Type B pancreatic cell (in vitro differentiated cells): ENCODE measurements around the gene ZNF385A. TPM values are rescaled to one million over a fixed set of nuclear protein-coding genes. Genes with fewer than 3 reads are reported as not detected.

Experiments
- DNase-seq: peaks from one replicate; pipeline ENCODE4 v3.0.0; 2021; ENCODE audit warnings: mixed read lengths; ENCODE audit not compliant: unreplicated experiment; ENCODE audit errors: extremely low spot score
- H3K27ac Mint-ChIP-seq: 2 replicates; pipeline ENCODE4 v1.8.0; 2021; ENCODE audit warnings: mild to moderate bottlenecking, mixed read lengths
- H3K27me3 Mint-ChIP-seq: 2 replicates; pipeline ENCODE4 v1.8.0; 2021; ENCODE audit warnings: mixed read lengths
- H3K36me3 Mint-ChIP-seq: 2 replicates; pipeline ENCODE4 v1.8.0; 2021; ENCODE audit warnings: mixed read lengths
- H3K4me1 Mint-ChIP-seq: one replicate; pipeline ENCODE4 v1.8.0; 2021; ENCODE audit warnings: mixed read lengths; ENCODE audit not compliant: unreplicated experiment
- H3K4me3 Mint-ChIP-seq: 2 replicates; pipeline ENCODE4 v1.8.0; 2021; ENCODE audit warnings: mild to moderate bottlenecking, mixed read lengths
- H3K9me3 Mint-ChIP-seq: 2 replicates; pipeline ENCODE4 v1.8.0; 2021; ENCODE audit warnings: mixed read lengths
- total RNA-seq: library from RNA; stranded (reverse); gene quantifications from 2 replicates; pipeline ENCODE4 v1.2.1, GENCODE V29; 2021; ENCODE audit warnings: low replicate concordance
- TF ChIP-seq, protein P1 (sequence below): fragments of 200-600 bp; sonication (generic); conservative IDR thresholded peaks from 2 replicates; pipeline ENCODE4 v1.5.0; 2021; ENCODE audit warnings: antibody characterized with exemption, mild to moderate bottlenecking

The ZNF385A gene
- total RNA-seq, 1 donor from 2014 or later = 29.5 TPM

DNA sequence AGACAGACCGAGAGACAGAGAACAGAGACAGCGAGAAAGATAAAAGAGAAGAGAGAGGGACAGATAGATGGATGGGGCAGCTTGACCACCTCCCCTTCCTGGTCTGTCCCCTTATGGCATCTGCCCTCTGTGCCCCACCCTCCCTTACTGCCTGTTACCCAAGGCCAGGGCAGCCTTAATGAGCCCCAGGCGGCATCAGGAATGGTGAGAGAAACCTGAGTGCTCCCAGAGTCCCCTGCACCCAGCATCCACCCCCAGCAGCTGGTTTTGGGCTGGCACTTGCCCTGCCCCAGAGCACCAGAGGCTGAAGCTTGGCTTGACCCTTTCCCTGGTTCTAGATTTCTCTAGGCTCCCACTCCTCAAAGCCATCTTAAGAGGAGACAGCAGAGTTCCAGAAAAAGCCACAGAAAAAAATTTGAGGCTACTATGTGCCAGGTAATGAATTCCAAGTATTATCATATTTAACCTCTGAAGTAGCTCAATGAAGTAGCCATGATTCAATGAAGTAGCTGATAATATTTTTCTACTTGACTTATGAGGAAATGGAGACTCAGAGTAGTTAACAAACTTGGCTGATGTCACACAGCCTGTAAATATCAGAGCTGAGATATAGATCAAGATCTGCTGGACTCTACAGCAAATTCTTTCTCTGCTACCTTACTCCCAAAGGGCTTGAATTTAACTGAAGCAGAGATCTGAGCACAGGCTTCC is 2.0 kb upstream of the ZNF385A start:
- DNase-seq = no peak
- Mint-ChIP-seq H3K27ac (peak overlapping the region; percentile 94), H3K9me3 (no peaks in the 10 kb centered on the region), H3K4me3 (peak overlapping the region; percentile 51), H3K36me3 (peaks cover 4% of the 10 kb centered on the region), H3K4me1 (peaks cover 53% of the 10 kb centered on the region), H3K27me3 (no peaks in the 10 kb centered on the region)
- TF ChIP-seq, protein P1, sequence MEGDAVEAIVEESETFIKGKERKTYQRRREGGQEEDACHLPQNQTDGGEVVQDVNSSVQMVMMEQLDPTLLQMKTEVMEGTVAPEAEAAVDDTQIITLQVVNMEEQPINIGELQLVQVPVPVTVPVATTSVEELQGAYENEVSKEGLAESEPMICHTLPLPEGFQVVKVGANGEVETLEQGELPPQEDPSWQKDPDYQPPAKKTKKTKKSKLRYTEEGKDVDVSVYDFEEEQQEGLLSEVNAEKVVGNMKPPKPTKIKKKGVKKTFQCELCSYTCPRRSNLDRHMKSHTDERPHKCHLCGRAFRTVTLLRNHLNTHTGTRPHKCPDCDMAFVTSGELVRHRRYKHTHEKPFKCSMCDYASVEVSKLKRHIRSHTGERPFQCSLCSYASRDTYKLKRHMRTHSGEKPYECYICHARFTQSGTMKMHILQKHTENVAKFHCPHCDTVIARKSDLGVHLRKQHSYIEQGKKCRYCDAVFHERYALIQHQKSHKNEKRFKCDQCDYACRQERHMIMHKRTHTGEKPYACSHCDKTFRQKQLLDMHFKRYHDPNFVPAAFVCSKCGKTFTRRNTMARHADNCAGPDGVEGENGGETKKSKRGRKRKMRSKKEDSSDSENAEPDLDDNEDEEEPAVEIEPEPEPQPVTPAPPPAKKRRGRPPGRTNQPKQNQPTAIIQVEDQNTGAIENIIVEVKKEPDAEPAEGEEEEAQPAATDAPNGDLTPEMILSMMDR = no peak

DNA sequence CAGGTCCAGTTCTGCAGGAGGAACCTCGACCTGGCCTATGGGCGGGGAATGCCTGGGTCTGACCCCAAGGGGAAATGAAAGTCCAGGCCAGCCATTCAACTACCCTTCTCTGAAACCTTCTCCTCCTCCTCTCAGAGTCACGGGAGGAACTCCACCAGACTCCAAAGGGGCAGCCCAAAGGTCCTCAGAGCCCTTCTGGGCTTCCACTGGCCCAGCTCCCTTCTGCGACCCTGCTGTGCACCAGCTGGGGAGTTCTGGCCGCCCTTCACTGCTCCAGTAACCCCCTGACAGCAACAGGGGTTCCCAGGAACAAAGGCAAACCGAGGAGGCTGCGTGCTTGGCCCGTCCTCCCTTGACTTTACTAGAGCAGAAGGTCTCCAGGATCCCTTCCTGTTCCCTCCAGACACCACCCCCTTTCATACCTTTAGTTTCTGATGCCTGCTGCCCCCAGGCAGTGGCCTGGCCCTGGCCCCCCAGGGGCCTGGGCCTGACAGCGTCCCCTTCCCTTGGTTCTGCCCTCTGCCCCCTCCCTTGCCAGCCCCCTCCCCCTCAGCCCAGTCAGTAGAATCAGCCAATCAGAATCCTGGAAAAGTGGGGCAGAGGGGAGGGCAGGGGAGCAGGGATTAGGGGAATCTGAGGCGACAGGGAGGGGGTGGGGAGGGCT is 850 bp upstream of the ZNF385A start:
- Mint-ChIP-seq H3K36me3 (peaks cover 4% of the 10 kb centered on the region), H3K4me3 (no peak overlapping the region), H3K9me3 (no peaks in the 10 kb centered on the region), H3K27me3 (no peaks in the 10 kb centered on the region), H3K27ac (no peak overlapping the region), H3K4me1 (peaks cover 54% of the 10 kb centered on the region)
- DNase-seq = no peak
- TF ChIP-seq, protein P1 = no peak

DNA sequence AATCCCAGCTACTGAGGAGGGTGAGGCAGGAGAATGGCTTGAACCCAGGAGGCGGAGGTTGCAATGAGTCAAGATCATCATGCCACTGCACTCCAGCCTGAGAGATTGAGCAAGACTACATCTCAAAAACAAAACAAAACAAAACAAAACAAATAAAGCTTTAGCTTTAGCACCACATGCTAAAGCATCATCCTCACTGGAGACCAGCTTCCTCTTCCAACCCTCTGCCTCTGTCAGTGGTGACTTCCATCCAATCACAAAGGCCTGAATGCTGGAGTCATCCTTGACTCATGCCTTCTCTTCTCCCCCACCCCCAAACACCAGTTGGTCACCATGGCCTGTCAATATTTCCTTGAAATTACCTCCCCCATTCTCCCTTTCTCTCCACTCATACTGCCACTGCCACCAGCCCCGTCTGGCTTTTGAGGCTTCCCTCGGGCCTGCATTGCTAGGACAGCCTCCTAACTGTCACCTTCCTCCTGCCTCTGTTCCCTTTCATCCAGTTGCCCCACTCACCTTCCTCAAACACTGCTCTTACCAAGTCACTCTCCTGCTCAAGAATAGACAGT is 1.4 kb downstream of the ZNF385A start:
- Mint-ChIP-seq H3K4me1 (peaks cover 45% of the 10 kb centered on the region), H3K36me3 (peaks cover 8% of the 10 kb centered on the region), H3K27ac (peak overlapping the region; percentile 66), H3K4me3 (no peak overlapping the region), H3K27me3 (no peaks in the 10 kb centered on the region), H3K9me3 (no peaks in the 10 kb centered on the region)
- TF ChIP-seq, protein P1 = no peak
- no peak for DNase-seq

DNA sequence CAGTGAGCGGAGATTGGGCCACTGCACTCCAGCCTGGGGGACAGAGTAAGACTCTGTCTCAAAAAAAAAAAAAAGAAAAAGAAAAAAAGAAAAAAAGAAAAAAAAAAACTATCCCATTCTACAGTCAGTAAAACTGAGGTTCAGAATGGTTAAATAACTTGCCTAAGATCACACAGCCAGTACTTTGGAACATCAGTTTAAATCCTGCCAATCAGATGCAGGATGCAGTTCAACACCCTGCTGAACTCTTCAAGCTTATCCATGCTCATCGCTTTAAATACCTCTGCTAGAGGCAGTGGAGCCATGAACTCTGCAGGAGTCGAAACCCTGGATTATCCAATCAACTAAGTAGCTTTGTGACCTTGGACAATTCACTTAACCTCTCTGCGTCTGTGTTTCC is 3.4 kb downstream of the ZNF385A start:
- H3K27me3 Mint-ChIP-seq = no peaks in the 10 kb centered on the region
- DNase-seq = no peak
- no peaks in the 10 kb centered on the region for H3K9me3 Mint-ChIP-seq
- H3K36me3 Mint-ChIP-seq = peaks cover 16% of the 10 kb centered on the region
- no peak overlapping the region for H3K27ac Mint-ChIP-seq
- peaks cover 41% of the 10 kb centered on the region for H3K4me1 Mint-ChIP-seq
- no peak overlapping the region for H3K4me3 Mint-ChIP-seq
- TF ChIP-seq, protein P1 = no peak

DNA sequence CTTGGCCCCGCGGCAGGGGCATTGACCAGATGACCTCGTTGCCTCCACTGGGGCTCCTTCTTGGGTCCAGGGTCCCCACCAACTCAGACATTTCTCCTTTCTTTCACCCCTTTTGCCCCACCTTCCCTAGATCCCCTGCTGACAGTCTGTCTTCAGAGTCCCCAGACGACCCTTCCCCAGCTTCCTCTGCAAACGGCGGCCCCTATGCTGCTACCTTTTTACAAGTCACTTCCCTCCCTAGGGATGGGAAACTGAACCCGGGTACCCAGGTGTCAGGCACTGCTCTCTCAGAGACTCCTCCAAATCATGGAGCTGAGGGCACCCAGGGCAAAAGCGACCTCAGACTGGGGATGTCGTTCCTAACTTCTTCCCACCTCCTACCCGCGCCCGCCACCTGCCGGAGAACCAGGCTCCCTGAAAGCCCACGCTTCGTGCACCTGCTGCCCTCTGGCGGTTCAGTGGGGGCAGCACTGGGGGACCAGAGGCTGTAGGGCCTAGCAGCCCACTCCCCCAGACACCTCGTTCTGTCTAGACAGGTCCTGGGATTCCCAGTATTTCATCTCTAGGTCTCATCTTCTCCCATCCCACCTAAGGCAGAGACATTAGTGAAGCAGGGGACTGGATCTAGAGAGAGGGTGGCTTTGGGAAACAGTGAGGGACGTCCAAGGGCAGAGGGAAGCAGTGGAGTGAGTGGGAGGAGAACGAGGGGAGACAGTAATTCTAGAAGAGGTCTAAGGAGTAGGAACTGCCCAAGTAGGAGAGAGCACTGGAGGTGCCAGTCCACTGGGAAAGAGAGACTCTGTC is 4.9 kb downstream of the ZNF385A start:
- Mint-ChIP-seq H3K27me3 (no peaks in the 10 kb centered on the region), H3K27ac (peak overlapping the region; percentile 78), H3K9me3 (no peaks in the 10 kb centered on the region), H3K36me3 (peaks cover 16% of the 10 kb centered on the region), H3K4me3 (peak overlapping the region; percentile 87), H3K4me1 (peaks cover 29% of the 10 kb centered on the region)
- TF ChIP-seq, protein P1 = peak; percentile 100
- peak; percentile 97 for DNase-seq
